HepG2 (cell line): ENCODE data around the gene DNAJC5. TPM values are rescaled to one million over a fixed set of nuclear protein-coding genes. Genes with fewer than 3 reads are reported as not detected.
A peak's percentile ranks its signal among the peaks of the same experiment; 100 is the strongest.

Experiments used
- ADNP ChIP-seq: sonication (generic); formaldehyde crosslinking; IDR thresholded peaks from 2 replicates; pipeline ENCODE4 v1.4.0; 2020; ENCODE audit warnings: missing genetic modification reagents
- BRF2 ChIP-seq: sonication (generic); formaldehyde crosslinking; IDR thresholded peaks from 2 replicates; pipeline ENCODE4 v1.8.1; 2022; ENCODE audit warnings: mild to moderate bottlenecking, missing genetic modification reagents
- EED ChIP-seq: sonication (generic); formaldehyde crosslinking; IDR thresholded peaks from 2 replicates; pipeline ENCODE4 v1.5.0; 2020; ENCODE audit warnings: mild to moderate bottlenecking, missing genetic modification reagents
- ETV5 ChIP-seq: IDR thresholded peaks from 2 replicates; pipeline ENCODE4 v1.6.1; 2018; ENCODE audit warnings: missing biosample characterization, missing genetic modification reagents, inconsistent platforms, borderline replicate concordance
- IRX3 ChIP-seq: sonication (generic); formaldehyde crosslinking; IDR thresholded peaks from 2 replicates; pipeline ENCODE4 v1.8.1; 2023; ENCODE audit warnings: mild to moderate bottlenecking, low read depth, missing genetic modification reagents, borderline replicate concordance
- KDM5B ChIP-seq: sonication (generic); formaldehyde crosslinking; IDR thresholded peaks from 2 replicates; pipeline ENCODE4 v1.4.0; 2020; ENCODE audit warnings: missing genetic modification reagents, mild to moderate bottlenecking, borderline replicate concordance
- MBD4 ChIP-seq: IDR thresholded peaks from 2 replicates; pipeline ENCODE4 v1.6.1; 2012; ENCODE audit warnings: low read length, inconsistent platforms, borderline replicate concordance
- MED1 ChIP-seq: sonication (generic); formaldehyde crosslinking; IDR thresholded peaks from 2 replicates; pipeline ENCODE4 v1.4.0; 2020; ENCODE audit warnings: missing genetic modification reagents
- MZF1 ChIP-seq: sonication (generic); formaldehyde crosslinking; IDR thresholded peaks from 2 replicates; pipeline ENCODE4 v1.8.1; 2023; ENCODE audit warnings: mild to moderate bottlenecking, missing genetic modification reagents, borderline replicate concordance
- NFE2 ChIP-seq: sonication (generic); formaldehyde crosslinking; IDR thresholded peaks from 2 replicates; pipeline ENCODE4 v1.4.0; 2020; ENCODE audit warnings: missing genetic modification reagents
- PRMT3 ChIP-seq: sonication (generic); formaldehyde crosslinking; IDR thresholded peaks from 2 replicates; pipeline ENCODE4 v1.8.1; 2022; ENCODE audit warnings: low read depth, mild to moderate bottlenecking, moderate library complexity, missing genetic modification reagents, borderline replicate concordance
- RAD21 ChIP-seq: fragments of 450-650 bp; formaldehyde crosslinking; IDR thresholded peaks from 2 replicates; pipeline ENCODE4 v1.5.0; 2020; ENCODE audit warnings: mild to moderate bottlenecking
- RAD51 ChIP-seq: fragments of 450-650 bp; IDR thresholded peaks from 2 replicates; pipeline ENCODE4 v1.6.1; 2016; ENCODE audit warnings: borderline replicate concordance
- RELA ChIP-seq: sonication (generic); formaldehyde crosslinking; IDR thresholded peaks from 2 replicates; pipeline ENCODE4 v1.4.0; 2020; ENCODE audit warnings: missing genetic modification reagents
- SP140L ChIP-seq: sonication (generic); formaldehyde crosslinking; IDR thresholded peaks from 2 replicates; pipeline ENCODE4 v1.4.0; 2020; ENCODE audit warnings: missing genetic modification reagents, borderline replicate concordance
- TEF ChIP-seq: sonication (generic); formaldehyde crosslinking; IDR thresholded peaks from 2 replicates; pipeline ENCODE4 v1.5.0; 2020; ENCODE audit warnings: missing genetic modification reagents
- ZNF333 ChIP-seq: sonication (generic); formaldehyde crosslinking; IDR thresholded peaks from 2 replicates; pipeline ENCODE4 v1.4.0; 2020; ENCODE audit warnings: mild to moderate bottlenecking, missing genetic modification reagents, borderline replicate concordance
- ZNF34 ChIP-seq: sonication (generic); formaldehyde crosslinking; IDR thresholded peaks from 2 replicates; pipeline ENCODE4 v1.4.0; 2020; ENCODE audit warnings: mild to moderate bottlenecking, missing genetic modification reagents, borderline replicate concordance
- ZSCAN25 ChIP-seq: sonication (generic); formaldehyde crosslinking; IDR thresholded peaks from 2 replicates; pipeline ENCODE4 v1.8.0; 2022; ENCODE audit warnings: mild to moderate bottlenecking, missing genetic modification reagents
- polyA plus RNA-seq, 8 experiments: library from polyadenylated mRNA; depleted of rRNA in 3 of 8; stranded (reverse) in 7 of 8; unstranded in 1 of 8; fragments of >200 nt; fragmentation: Illumina TruSeq in 4 of 8; extraction: Trizol in 4 of 8; gene quantifications; 2 replicates each; pipeline versions ENCODE4 v1.2.1 to v1.2.3, GENCODE V29; 2011 to 2016; ENCODE audit warnings: low read depth in 4 of 8, missing spikeins in 1 of 8, mixed read lengths in 1 of 8; ENCODE audit not compliant: insufficient read depth in 1 of 8
- total RNA-seq, 5 experiments: library from RNA; depleted of rRNA; stranded (reverse); fragments of >200 nt; fragmentation: Illumina TruSeq; extraction: Trizol; gene quantifications; 2 replicates each; pipeline ENCODE4 v1.2.3, GENCODE V29; 2016; ENCODE audit warnings: low read depth in 1 of 5
- TF ChIP-seq, protein P1 (sequence below): IDR thresholded peaks from 2 replicates; pipeline ENCODE4 v1.6.1; 2016; ENCODE audit warnings: low read depth, missing genetic modification reagents, missing compliant biosample characterization

DNAJC5 gene
- total and polyA plus RNA-seq, 2 of the 13 experiments (the other 11 are each of a cell fraction or from before 2014, with no cell fraction given): 42.8 to 64.5 TPM

GRCh38 chr20:63973636-63974401, 78.9 kb downstream of the DNAJC5 start (continued):
- TF ChIP-seq TEF (CRISPR knock-in tag) (peak; percentile 70; the same call in 1 of the 2 replicates), PRMT3 (CRISPR knock-in tag) (no peak), MZF1 (CRISPR knock-in tag) (peak; percentile 65; the same call in 1 of the 2 replicates), ADNP (CRISPR knock-in tag) (peak; percentile 68; the same call in 1 of the 2 replicates), RAD51 (no peak), KDM5B (peak; percentile 82; the same call in 1 of the 2 replicates), MED1 (CRISPR knock-in tag) (peak; percentile 85), EED (CRISPR knock-in tag) (peak; percentile 55; the same call in 1 of the 2 replicates), ZNF333 (peak; percentile 38; the same call in 1 of the 2 replicates), ZSCAN25 (peak; percentile 77), RAD21 (CRISPR knock-in tag) (peak; percentile 99), IRX3 (CRISPR knock-in tag) (no peak), NFE2 (CRISPR knock-in tag) (0 out of 2 replicates have a peak, but pooled peaks have one; percentile 1), RELA (CRISPR knock-in tag) (peak; percentile 91; the same call in 1 of the 2 replicates), ZNF34 (peak; percentile 97), MBD4 (no peak), SP140L (CRISPR knock-in tag) (0 out of 2 replicates have a peak, but pooled peaks have one; percentile 36), ETV5 (CRISPR knock-in tag) (peak; percentile 53; the same call in 1 of the 2 replicates), BRF2 (CRISPR knock-in tag) (peak; percentile 40; the same call in 1 of the 2 replicates)
- TF ChIP-seq, protein P1, sequence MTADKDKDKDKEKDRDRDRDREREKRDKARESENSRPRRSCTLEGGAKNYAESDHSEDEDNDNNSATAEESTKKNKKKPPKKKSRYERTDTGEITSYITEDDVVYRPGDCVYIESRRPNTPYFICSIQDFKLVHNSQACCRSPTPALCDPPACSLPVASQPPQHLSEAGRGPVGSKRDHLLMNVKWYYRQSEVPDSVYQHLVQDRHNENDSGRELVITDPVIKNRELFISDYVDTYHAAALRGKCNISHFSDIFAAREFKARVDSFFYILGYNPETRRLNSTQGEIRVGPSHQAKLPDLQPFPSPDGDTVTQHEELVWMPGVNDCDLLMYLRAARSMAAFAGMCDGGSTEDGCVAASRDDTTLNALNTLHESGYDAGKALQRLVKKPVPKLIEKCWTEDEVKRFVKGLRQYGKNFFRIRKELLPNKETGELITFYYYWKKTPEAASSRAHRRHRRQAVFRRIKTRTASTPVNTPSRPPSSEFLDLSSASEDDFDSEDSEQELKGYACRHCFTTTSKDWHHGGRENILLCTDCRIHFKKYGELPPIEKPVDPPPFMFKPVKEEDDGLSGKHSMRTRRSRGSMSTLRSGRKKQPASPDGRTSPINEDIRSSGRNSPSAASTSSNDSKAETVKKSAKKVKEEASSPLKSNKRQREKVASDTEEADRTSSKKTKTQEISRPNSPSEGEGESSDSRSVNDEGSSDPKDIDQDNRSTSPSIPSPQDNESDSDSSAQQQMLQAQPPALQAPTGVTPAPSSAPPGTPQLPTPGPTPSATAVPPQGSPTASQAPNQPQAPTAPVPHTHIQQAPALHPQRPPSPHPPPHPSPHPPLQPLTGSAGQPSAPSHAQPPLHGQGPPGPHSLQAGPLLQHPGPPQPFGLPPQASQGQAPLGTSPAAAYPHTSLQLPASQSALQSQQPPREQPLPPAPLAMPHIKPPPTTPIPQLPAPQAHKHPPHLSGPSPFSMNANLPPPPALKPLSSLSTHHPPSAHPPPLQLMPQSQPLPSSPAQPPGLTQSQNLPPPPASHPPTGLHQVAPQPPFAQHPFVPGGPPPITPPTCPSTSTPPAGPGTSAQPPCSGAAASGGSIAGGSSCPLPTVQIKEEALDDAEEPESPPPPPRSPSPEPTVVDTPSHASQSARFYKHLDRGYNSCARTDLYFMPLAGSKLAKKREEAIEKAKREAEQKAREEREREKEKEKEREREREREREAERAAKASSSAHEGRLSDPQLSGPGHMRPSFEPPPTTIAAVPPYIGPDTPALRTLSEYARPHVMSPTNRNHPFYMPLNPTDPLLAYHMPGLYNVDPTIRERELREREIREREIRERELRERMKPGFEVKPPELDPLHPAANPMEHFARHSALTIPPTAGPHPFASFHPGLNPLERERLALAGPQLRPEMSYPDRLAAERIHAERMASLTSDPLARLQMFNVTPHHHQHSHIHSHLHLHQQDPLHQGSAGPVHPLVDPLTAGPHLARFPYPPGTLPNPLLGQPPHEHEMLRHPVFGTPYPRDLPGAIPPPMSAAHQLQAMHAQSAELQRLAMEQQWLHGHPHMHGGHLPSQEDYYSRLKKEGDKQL: 0 out of 2 replicates have a peak, but pooled peaks have one; percentile 37
